SHP77 (cell line): Measurements from ENCODE around the gene OR11H7.
"Not testable (repeated sequence)": the region's sequence is repeated elsewhere in the genome, so short reads cannot be mapped to it uniquely, and the experiment has no call there.

Experiments used
- DNase-seq, 2 experiments: peaks; one replicate each; lab custom pipeline; 2025; lab: John Stamatoyannopoulos, UW

OR11H7 gene

GRCh38 chr14:20228681-20229080 is at the start of gene OR11H7:
TSS of gene OR11H7 (plus strand) at chr14:20228981.
- DNase-seq = no peak

GRCh38 chr14:20179218-20179617 is 49.6 kb upstream of the OR11H7 start:
- no peak for DNase-seq

GRCh38 chr14:20179880-20180279 is 48.9 kb upstream of the OR11H7 start:
- DNase-seq = no peak

- DNase-seq = no peak
Observed at GRCh38 chr14:20180486-20180885, 48.3 kb upstream of the OR11H7 start.

- no peak for DNase-seq
Observed at GRCh38 chr14:20184181-20184580, 44.6 kb upstream of the OR11H7 start.

GRCh38 chr14:20190596-20190995 is 38.2 kb upstream of the OR11H7 start, which contains the start of gene OR11G2:
TSS of gene OR11G2 (plus strand) at chr14:20190896. CDS start at chr14:20197438, 6,542 bp downstream.
- no peak for DNase-seq

- no peak for DNase-seq
Observed at GRCh38 chr14:20191396-20191795, 37.4 kb upstream of the OR11H7 start.

- no peak for DNase-seq
Observed at GRCh38 chr14:20194101-20194500, 34.7 kb upstream of the OR11H7 start.

- DNase-seq = not testable (repeated sequence)
Observed at GRCh38 chr14:20195170-20195569, 33.6 kb upstream of the OR11H7 start.

- peak; percentile 11 to 12 for DNase-seq
Observed at GRCh38 chr14:20195911-20196310, 32.9 kb upstream of the OR11H7 start.

GRCh38 chr14:20197459-20197858 is 31.3 kb upstream of the OR11H7 start:
- no peak for DNase-seq

- DNase-seq = no peak
Observed at GRCh38 chr14:20198991-20199390, 29.8 kb upstream of the OR11H7 start.

GRCh38 chr14:20204721-20205120 is 24.1 kb upstream of the OR11H7 start:
- DNase-seq = no peak

- no peak for DNase-seq
Observed at GRCh38 chr14:20209595-20209994, 19.2 kb upstream of the OR11H7 start.

GRCh38 chr14:20212406-20212805 is 16.4 kb upstream of the OR11H7 start:
- not testable (repeated sequence) for DNase-seq

GRCh38 chr14:20215196-20215595 is 13.6 kb upstream of the OR11H7 start:
- no peak for DNase-seq

- DNase-seq = no peak
Observed at GRCh38 chr14:20219033-20219432, 9.7 kb upstream of the OR11H7 start.

GRCh38 chr14:20223410-20223809 is 5.4 kb upstream of the OR11H7 start, which contains the start of gene OR11H6:
TSS of gene OR11H6 (plus strand) at chr14:20223710. CDS start at chr14:20223710, 0 bp downstream.
- no peak for DNase-seq

- DNase-seq = not testable (repeated sequence)
Observed at GRCh38 chr14:20235415-20235814, 6.6 kb downstream of the OR11H7 start.

- DNase-seq = peak; percentile 48 to 54
Observed at GRCh38 chr14:20247646-20248246, 19.0 kb downstream of the OR11H7 start.

GRCh38 chr14:20262642-20263128 is 33.9 kb downstream of the OR11H7 start:
- no peak for DNase-seq

- DNase-seq = not testable (repeated sequence)
Observed at GRCh38 chr14:20264361-20264760, 35.6 kb downstream of the OR11H7 start.

GRCh38 chr14:20274062-20274461 is 45.3 kb downstream of the OR11H7 start:
- no peak for DNase-seq

- DNase-seq = no peak
Observed at GRCh38 chr14:20277409-20277808, 48.6 kb downstream of the OR11H7 start.
